Neural progenitor cell (in vitro differentiated cells): ENCODE data around the gene SNX11.

Source experiments
- EZH2 ChIP-seq: fragments of 200-600 bp; sonication (generic); IDR thresholded peaks from 2 replicates; pipeline ENCODE4 v1.6.1; 2017; ENCODE audit warnings: antibody characterized with exemption, mild to moderate bottlenecking, moderate library complexity
- EZH2phosphoT487 ChIP-seq: fragments of 200-600 bp; sonication (generic); IDR thresholded peaks from 2 replicates; pipeline ENCODE4 v1.6.1; 2017; ENCODE audit warnings: antibody characterized with exemption
- TF ChIP-seq, protein P1 (sequence below): fragments of 200-600 bp; sonication (generic); IDR thresholded peaks from 2 replicates; pipeline ENCODE4 v1.5.1; 2017; ENCODE audit warnings: antibody characterized with exemption, mild to moderate bottlenecking

DNA sequence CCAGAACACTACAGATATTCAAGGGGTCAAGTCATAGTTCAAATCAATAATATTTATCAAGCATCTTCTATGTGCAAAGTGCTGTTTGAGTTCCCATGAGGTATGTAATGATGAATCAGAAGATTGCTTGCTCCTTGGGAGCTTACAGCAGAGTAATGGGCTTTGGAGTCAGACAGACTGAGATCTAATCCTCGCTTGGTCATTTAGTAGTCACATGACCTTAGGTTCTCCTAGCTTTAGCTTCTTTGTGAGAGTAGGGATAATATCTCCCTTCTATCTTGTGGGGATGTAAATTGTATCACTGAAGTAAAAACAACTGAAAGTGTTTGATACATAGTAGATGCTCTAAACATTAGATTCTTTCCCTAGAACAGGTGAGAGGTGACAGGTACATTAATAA, 30.1 kb downstream of the SNX11 start:
- TF ChIP-seq, protein P1, sequence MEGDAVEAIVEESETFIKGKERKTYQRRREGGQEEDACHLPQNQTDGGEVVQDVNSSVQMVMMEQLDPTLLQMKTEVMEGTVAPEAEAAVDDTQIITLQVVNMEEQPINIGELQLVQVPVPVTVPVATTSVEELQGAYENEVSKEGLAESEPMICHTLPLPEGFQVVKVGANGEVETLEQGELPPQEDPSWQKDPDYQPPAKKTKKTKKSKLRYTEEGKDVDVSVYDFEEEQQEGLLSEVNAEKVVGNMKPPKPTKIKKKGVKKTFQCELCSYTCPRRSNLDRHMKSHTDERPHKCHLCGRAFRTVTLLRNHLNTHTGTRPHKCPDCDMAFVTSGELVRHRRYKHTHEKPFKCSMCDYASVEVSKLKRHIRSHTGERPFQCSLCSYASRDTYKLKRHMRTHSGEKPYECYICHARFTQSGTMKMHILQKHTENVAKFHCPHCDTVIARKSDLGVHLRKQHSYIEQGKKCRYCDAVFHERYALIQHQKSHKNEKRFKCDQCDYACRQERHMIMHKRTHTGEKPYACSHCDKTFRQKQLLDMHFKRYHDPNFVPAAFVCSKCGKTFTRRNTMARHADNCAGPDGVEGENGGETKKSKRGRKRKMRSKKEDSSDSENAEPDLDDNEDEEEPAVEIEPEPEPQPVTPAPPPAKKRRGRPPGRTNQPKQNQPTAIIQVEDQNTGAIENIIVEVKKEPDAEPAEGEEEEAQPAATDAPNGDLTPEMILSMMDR: no peak
- TF ChIP-seq EZH2 (no peak), EZH2phosphoT487 (no peak)
